ENCODE results near the gene SNRNP27. TPM values are rescaled to one million over a fixed set of nuclear protein-coding genes. Genes with fewer than 3 reads are reported as not detected.

SNRNP27 gene
- total and polyA plus RNA-seq, 9 of the 15 experiments (the other 6 are each of a cell fraction or from before 2014, with no cell fraction given): 29.2 to 102 (median 65.7) TPM

- no peak for TF ChIP-seq ELK1 (CRISPR knock-in tag; IDR thresholded peaks at IDR 0.05)
- no peak; the same call in 1 of the 2 replicates for TF ChIP-seq MEF2D (tag; conservative IDR thresholded peaks at IDR 0.05; ENCODE audit: low read depth)
- no peak for TF ChIP-seq KAT8 (IDR thresholded peaks at IDR 0.05; ENCODE audit: low read depth)
- TF ChIP-seq RBM25 (IDR thresholded peaks at IDR 0.05; ENCODE audit: low read depth, low read length, severe bottlenecking): peak; percentile 37
- no peak for TF ChIP-seq ZNF79 (CRISPR knock-in tag; IDR thresholded peaks at IDR 0.05; ENCODE audit: low read depth)
- no peak; the same call in 1 of the 2 replicates for TF ChIP-seq NFRKB (IDR thresholded peaks at IDR 0.05; ENCODE audit: low read depth)
- 0 out of 2 replicates have a peak, but pooled peaks have one; percentile 31 for TF ChIP-seq PHTF2 (CRISPR knock-in tag; IDR thresholded peaks at IDR 0.05)
- TF ChIP-seq DNMT1 (IDR thresholded peaks at IDR 0.05): no peak
- TF ChIP-seq ATF2 (CRISPR knock-in tag; IDR thresholded peaks at IDR 0.05): no peak
- no peak for TF ChIP-seq SRSF3 (IDR thresholded peaks at IDR 0.05; ENCODE audit: insufficient read depth, low read length)
- no peak for TF ChIP-seq ZBTB43 (CRISPR knock-in tag; IDR thresholded peaks at IDR 0.05)
- no peak for TF ChIP-seq TSHZ1 (CRISPR knock-in tag; IDR thresholded peaks at IDR 0.05)
- no peak; the same call in 1 of the 2 replicates for TF ChIP-seq CGGBP1 (CRISPR knock-in tag; IDR thresholded peaks at IDR 0.05)
- no peak for TF ChIP-seq ZNF212 (CRISPR knock-in tag; IDR thresholded peaks at IDR 0.05)
- TF ChIP-seq ZC3H11A (IDR thresholded peaks at IDR 0.05; ENCODE audit: low read depth, low read length): no peak
- TF ChIP-seq NR2C2 (CRISPR knock-in tag; IDR thresholded peaks at IDR 0.05): no peak
- no peak for TF ChIP-seq NR2C2 (tag; IDR thresholded peaks at IDR 0.05)
- TF ChIP-seq ELF2 (CRISPR knock-in tag; IDR thresholded peaks at IDR 0.05): no peak
- TF ChIP-seq E2F5 (CRISPR knock-in tag; IDR thresholded peaks at IDR 0.05): no peak
Measured at GRCh38 chr2:69914950-69915945, 21.5 kb downstream of the SNRNP27 start, which contains the start of gene MXD1 (continued).
